Gastroesophageal sphincter (tissue), 4 donors: ENCODE results near the gene UBAP1L. TPM values are rescaled to one million over a fixed set of nuclear protein-coding genes. Genes with fewer than 3 reads are reported as not detected.
A peak's percentile ranks its signal among the peaks of the same experiment; 100 is the strongest.

Experiments used
- ATAC-seq: fragments of 150-250 bp; one replicate; pipeline ENCODE4 v1.9.1; 2016; ENCODE audit warnings: mild to moderate bottlenecking, moderate library complexity
- H3K27ac ChIP-seq, 4 donors: fragments of 200-600 bp; sonication (generic) in 3 of 4; 1 replicate in 3 of 4; 2 replicates in 1 of 4; pipeline ENCODE4 v1.5.1; 2016 to 2019
- H3K27me3 ChIP-seq: fragments of 200-600 bp; sonication (generic); one replicate; pipeline ENCODE4 v1.5.1; 2019
- H3K36me3 ChIP-seq, 2 donors: fragments of 200-600 bp; sonication (generic); one replicate each; pipeline ENCODE4 v1.5.1; 2019; ENCODE audit warnings: control low read depth in 1 of 2
- H3K4me1 ChIP-seq, 3 donors: fragments of 200-600 bp; sonication (generic); 1 replicate in 2 of 3; 2 replicates in 1 of 3; pipeline ENCODE4 v1.5.1; 2016 to 2019; ENCODE audit warnings: control low read depth in 2 of 3
- H3K4me3 ChIP-seq, 2 donors: fragments of 200-600 bp; sonication (generic); one replicate each; pipeline ENCODE4 v1.5.1; 2019; ENCODE audit warnings: mild to moderate bottlenecking in 1 of 2, moderate library complexity in 1 of 2
- H3K9me3 ChIP-seq, 3 donors: fragments of 200-600 bp; sonication (generic); one replicate each; pipeline ENCODE4 v1.5.1; 2017 to 2019; ENCODE audit warnings: control low read depth in 2 of 3
- EP300 ChIP-seq: sonication (generic); formaldehyde crosslinking; IDR thresholded peaks from one replicate; pipeline ENCODE4 v1.6.1; 2017; ENCODE audit warnings: antibody characterized with exemption, mild to moderate bottlenecking
- POLR2A ChIP-seq, 2 donors: fragments of 450-650 bp; IDR thresholded peaks; one replicate each; pipeline ENCODE4 v1.6.1; 2017; ENCODE audit warnings: antibody characterized with exemption in 2 of 2, mild to moderate bottlenecking in 2 of 2, moderate library complexity in 1 of 2
- POLR2AphosphoS5 ChIP-seq: sonication (generic); formaldehyde crosslinking; IDR thresholded peaks from one replicate; pipeline ENCODE4 v1.6.1; 2017; ENCODE audit warnings: antibody characterized with exemption
- WGBS, 2 donors: methylation state at CpG; one replicate each; pipeline ENCODE4 v1.1.5; 2018; ENCODE audit warnings: low coverage in 1 of 2; 5-methylcytosine and 5-hydroxymethylcytosine counted together
- total RNA-seq, 4 donors: library from RNA; depleted of rRNA; stranded (reverse); fragments of >200 nt; gene quantifications; one replicate each; pipeline ENCODE4 v1.1.0, GENCODE V29; 2016
- TF ChIP-seq, protein P1 (sequence below), 4 experiments: fragments of 200-600 bp in 2 of 4; fragments of 450-650 bp in 2 of 4; sonication (generic) in 1 of 4; IDR thresholded peaks; one replicate each; pipeline ENCODE4 v1.5.1; 2017 to 2019; ENCODE audit warnings: antibody characterized with exemption in 4 of 4, mild to moderate bottlenecking in 2 of 4, moderate library complexity in 2 of 4

Gene UBAP1L
- total RNA-seq, 4 donors from 2014 or later: 0.12 to 7.5 (median 3.0) TPM

DNA sequence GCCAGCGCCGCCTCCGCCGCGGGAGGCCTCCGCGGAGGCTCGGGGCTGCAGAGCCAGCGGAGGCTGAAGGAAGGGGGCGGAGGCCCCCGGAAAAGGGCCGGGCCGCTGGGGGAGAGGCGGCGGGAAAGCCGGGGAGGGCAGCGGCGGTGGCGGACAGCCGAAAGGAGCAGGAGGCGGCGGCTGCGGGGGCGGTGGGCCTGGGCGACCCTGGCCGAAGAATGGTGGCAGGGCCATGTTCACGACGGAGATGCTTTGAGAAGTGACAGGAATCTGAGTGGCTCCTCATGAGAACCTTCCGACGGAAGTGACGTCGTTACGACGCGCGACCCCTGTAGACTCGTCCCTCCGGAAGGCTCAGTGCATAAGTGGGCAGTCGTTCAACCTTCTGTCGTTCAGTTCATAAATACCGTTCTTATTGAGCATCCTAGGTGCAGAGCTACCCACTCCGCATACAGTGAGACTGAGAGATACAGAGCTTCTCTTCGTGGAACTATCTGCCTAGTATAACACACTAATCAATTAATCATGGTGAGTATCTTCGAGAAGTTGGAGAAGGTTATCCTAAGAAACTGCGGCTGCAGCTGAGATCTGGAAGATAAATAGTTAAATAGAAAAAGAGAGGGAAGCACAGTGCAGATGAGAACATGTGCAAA is 18.7 kb upstream of the UBAP1L start, which contains the start of gene PDCD7:
TSS of gene PDCD7 (minus strand) at position 261 of the 653 bp plus-strand sequence. CDS start at position 234, 27 bp downstream.
- Histone ChIP-seq H3K36me3 (peaks cover 0 to 22% of the 10 kb centered on the region in 2 donors), H3K9me3 (no peaks in the 10 kb centered on the region), H3K27me3 (no peaks in the 10 kb centered on the region), H3K4me3 (peak within 1 kb of the TSS; percentile 88 to 95), H3K27ac (peak within 1 kb of the TSS; percentile 75 to 95 (median 92)), H3K4me1 (peaks cover 5 to 38% (median 18%) of the 10 kb centered on the region in 3 donors)
- peak; percentile 95 for ATAC-seq
- TF ChIP-seq POLR2A (IDR thresholded peaks at IDR 0.05): peak; percentile 53 to 66
- peak; percentile 87 for TF ChIP-seq POLR2AphosphoS5
- no peak for TF ChIP-seq EP300
- TF ChIP-seq, protein P1, sequence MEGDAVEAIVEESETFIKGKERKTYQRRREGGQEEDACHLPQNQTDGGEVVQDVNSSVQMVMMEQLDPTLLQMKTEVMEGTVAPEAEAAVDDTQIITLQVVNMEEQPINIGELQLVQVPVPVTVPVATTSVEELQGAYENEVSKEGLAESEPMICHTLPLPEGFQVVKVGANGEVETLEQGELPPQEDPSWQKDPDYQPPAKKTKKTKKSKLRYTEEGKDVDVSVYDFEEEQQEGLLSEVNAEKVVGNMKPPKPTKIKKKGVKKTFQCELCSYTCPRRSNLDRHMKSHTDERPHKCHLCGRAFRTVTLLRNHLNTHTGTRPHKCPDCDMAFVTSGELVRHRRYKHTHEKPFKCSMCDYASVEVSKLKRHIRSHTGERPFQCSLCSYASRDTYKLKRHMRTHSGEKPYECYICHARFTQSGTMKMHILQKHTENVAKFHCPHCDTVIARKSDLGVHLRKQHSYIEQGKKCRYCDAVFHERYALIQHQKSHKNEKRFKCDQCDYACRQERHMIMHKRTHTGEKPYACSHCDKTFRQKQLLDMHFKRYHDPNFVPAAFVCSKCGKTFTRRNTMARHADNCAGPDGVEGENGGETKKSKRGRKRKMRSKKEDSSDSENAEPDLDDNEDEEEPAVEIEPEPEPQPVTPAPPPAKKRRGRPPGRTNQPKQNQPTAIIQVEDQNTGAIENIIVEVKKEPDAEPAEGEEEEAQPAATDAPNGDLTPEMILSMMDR (IDR thresholded peaks at IDR 0.05): no peak
- WGBS, 2 donors: 0 to 1% methylated on average over 10 to 13 of the region's 45 CpGs

DNA sequence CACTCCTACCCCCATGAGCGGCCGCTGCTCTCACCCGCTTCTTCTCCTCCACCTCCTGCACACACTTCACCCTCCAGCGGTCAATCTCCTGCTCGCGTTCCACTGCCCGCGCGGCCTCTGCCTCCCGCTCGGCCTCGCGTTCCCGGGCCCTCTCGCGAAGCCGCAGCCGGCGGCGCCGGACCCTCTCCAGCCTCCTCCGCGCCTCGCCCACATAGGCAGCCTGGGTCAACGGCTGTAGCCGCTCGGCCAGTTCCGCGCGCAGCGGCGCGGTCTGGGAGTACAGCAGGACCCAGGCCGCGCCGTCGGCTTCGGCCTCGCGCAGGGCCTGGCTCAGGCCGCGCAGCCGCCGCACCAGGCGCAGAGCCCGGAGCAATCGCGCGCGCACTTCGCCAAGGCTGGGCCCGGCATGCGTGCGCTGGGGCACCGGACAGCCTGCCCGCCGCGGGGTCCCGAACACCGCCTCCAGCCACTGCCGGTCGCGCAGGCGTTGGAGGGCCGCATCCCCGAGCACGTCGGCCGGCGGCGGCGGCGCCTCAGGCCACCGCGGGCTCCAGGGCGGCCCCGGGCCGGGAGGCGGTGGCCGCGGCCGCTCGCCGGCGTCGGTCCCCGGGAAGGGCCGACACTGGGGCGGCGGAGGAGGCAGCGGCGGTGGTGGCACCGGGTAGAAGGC is 18.0 kb upstream of the UBAP1L start:
- Histone ChIP-seq H3K4me3 (peak overlapping the region; percentile 88 to 95), H3K27ac (peak overlapping the region; percentile 75 to 95 (median 92)), H3K4me1 (peaks cover 5 to 38% (median 18%) of the 10 kb centered on the region in 3 donors), H3K9me3 (no peaks in the 10 kb centered on the region), H3K36me3 (peaks cover 0 to 29% of the 10 kb centered on the region in 2 donors), H3K27me3 (no peaks in the 10 kb centered on the region)
- peak; percentile 50 for ATAC-seq
- TF ChIP-seq, protein P1 (IDR thresholded peaks at IDR 0.05): peak in 1 of 4 experiments; percentile 9
- no peak for TF ChIP-seq POLR2AphosphoS5
- 0% methylated on average over 2 to 12 of the region's 93 CpGs for WGBS, 2 donors

DNA sequence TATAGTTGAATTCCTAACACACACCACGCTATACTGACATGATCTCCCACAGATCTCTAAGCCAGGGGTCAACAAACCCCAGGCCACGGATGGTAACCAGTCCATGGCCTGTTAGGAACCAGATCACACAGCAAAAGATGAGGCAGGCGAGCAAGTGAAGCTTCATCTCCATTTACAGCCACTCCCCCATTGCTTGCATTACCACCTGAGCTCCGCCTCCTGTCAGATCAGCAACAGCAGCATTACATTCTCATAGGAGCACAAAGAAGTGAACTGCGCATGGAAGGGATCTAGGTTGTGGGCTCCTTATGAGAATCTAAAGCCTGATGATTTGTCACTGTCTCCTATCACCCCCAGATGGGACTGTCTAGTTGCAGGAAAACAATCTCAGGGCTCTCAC is 15.9 kb upstream of the UBAP1L start:
- Histone ChIP-seq H3K4me3 (no peak overlapping the region), H3K27me3 (no peaks in the 10 kb centered on the region), H3K9me3 (no peaks in the 10 kb centered on the region), H3K27ac (no peak overlapping the region), H3K4me1 (peaks cover 5 to 43% (median 18%) of the 10 kb centered on the region in 3 donors), H3K36me3 (peaks cover 0 to 48% of the 10 kb centered on the region in 2 donors)
- ATAC-seq: no peak
- TF ChIP-seq, protein P1 (IDR thresholded peaks at IDR 0.05): no peak
- TF ChIP-seq POLR2A (IDR thresholded peaks at IDR 0.05) (no peak), EP300 (no peak), POLR2AphosphoS5 (no peak)
- WGBS, 2 donors: 77 to 100% methylated on average over 1 to 5 of the region's 5 CpGs

DNA sequence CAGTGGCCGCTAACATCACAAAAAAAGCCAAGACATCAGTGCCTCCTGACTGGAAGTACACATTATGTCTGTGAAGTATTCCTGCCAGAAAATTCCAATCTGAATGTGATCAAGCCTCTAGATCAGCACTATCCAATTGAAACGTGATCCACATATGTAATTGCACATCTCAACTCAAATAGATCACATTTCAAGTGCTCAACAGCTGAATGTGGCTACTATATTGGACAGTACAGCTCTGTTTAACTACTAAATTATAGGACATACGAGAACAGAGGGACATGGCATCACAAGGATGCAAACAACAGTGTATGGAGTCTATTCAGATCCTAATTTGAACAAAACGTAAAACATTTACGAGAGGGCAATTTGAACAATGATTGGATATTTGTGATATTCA is 542 bp upstream of the UBAP1L start:
- Histone ChIP-seq H3K4me1 (no peaks in the 10 kb centered on the region), H3K27ac (no peak overlapping the region), H3K36me3 (peaks cover 0 to 99% of the 10 kb centered on the region in 2 donors), H3K9me3 (no peaks in the 10 kb centered on the region), H3K4me3 (no peak overlapping the region), H3K27me3 (no peaks in the 10 kb centered on the region)
- TF ChIP-seq EP300 (no peak), POLR2AphosphoS5 (no peak), POLR2A (IDR thresholded peaks at IDR 0.05) (no peak)
- TF ChIP-seq, protein P1 (IDR thresholded peaks at IDR 0.05): no peak
- ATAC-seq: no peak
- WGBS, 2 donors: 74 to 77% methylated on average over 4 to 5 of the region's 5 CpGs
